Measurements from ENCODE around the gene CALM3.

GRCh38 chr19:46621191-46622117 lies 20.3 kb downstream of the CALM3 start:
- TF ChIP-seq CTCF (IDR thresholded peaks at IDR 0.05; ENCODE audit: borderline replicate concordance, extremely low read depth, low read length, poor library complexity, severe bottlenecking): peak; percentile 36
- TF ChIP-seq EZH2 (IDR thresholded peaks at IDR 0.05; ENCODE audit: borderline replicate concordance, low read depth, low read length, severe bottlenecking): no peak
